T-helper 1 cell treated with Interleukin-12 subunit alpha and Interleukin-12 subunit beta and Interleukin-4 antibody, amounts not matched to agents 30 ng/mL and 1 ng/mL, for 36 hours (primary cell): ENCODE measurements around the gene TAC3. TPM values are rescaled to one million over a fixed set of nuclear protein-coding genes. Genes with fewer than 3 reads are reported as not detected.

Experiments used
- intact Hi-C: fragments of 100-400 bp; cut with micrococcal nuclease; formaldehyde crosslinking; loops from one replicate; pipeline ENCODE4 v1.15.1; 2024
- total RNA-seq: library from RNA; stranded (reverse); gene quantifications from 2 replicates; pipeline ENCODE4 v1.2.3, GENCODE V29; 2022

TAC3 gene
- total RNA-seq, 1 donor from 2014 or later = 0.39 TPM

- intact Hi-C loops = no loop called here
These were observed 9.4 kb downstream of the TAC3 start for GRCh38 chr12:57006809-57007475.

GRCh38 chr12:57005980-57006808 lies 10.1 kb downstream of the TAC3 start, which contains the start of gene ZBTB39:
TSS of gene ZBTB39 (minus strand) at chr12:57006546. CDS start at chr12:57004917, 1,629 bp downstream.
- intact Hi-C loops = loop anchor here (1.0 kb wide), 1 partner anchor 249 kb away; no protein-coding TSS in a partner anchor

- intact Hi-C loops = loop anchor here (1.0 to 5.0 kb wide), 2 partner anchors 167 to 247 kb away; no protein-coding TSS in a partner anchor
These were observed 11.7 kb downstream of the TAC3 start for GRCh38 chr12:57004651-57005050.

GRCh38 chr12:57003395-57003794 lies 12.9 kb downstream of the TAC3 start:
- intact Hi-C loops = loop anchor here (5.0 kb wide), 1 partner anchor 166 kb away; no protein-coding TSS in a partner anchor

- intact Hi-C loops = loop anchor here (1.0 to 5.0 kb wide), 4 partner anchors 164 to 489 kb away; no protein-coding TSS in a partner anchor
These were observed 14.9 kb downstream of the TAC3 start for GRCh38 chr12:57001448-57001906.

GRCh38 chr12:57000393-57000792 lies 15.9 kb downstream of the TAC3 start:
- intact Hi-C loops = loop anchor here (2.0 to 5.0 kb wide), 2 partner anchors 163 to 488 kb away; no protein-coding TSS in a partner anchor

- intact Hi-C loops = loop anchor here (1.0 kb wide), 2 partner anchors 12 to 311 kb away; partner anchors contain the start of gene PTGES3
These were observed 16.9 kb downstream of the TAC3 start for GRCh38 chr12:56999456-56999855.

- intact Hi-C loops = loop anchor here (1.0 kb wide), 2 partner anchors 12 to 311 kb away; partner anchors contain the start of gene PTGES3
These were observed 17.3 kb downstream of the TAC3 start for GRCh38 chr12:56998981-56999380.

GRCh38 chr12:56998316-56998715 lies 18.0 kb downstream of the TAC3 start:
- intact Hi-C loops = no loop called here

- intact Hi-C loops = no loop called here
These were observed 19.4 kb downstream of the TAC3 start for GRCh38 chr12:56996793-56997545.

- intact Hi-C loops = no loop called here
These were observed 20.3 kb downstream of the TAC3 start for GRCh38 chr12:56995930-56996496.

GRCh38 chr12:56995201-56995929 lies 21.0 kb downstream of the TAC3 start:
- intact Hi-C loops = no loop called here

GRCh38 chr12:56994231-56994746 lies 22.0 kb downstream of the TAC3 start:
- intact Hi-C loops = no loop called here

GRCh38 chr12:56993346-56993745 lies 23.0 kb downstream of the TAC3 start:
- intact Hi-C loops = no loop called here

- intact Hi-C loops = no loop called here
These were observed 24.7 kb downstream of the TAC3 start for GRCh38 chr12:56991319-56992246.

GRCh38 chr12:56990648-56991318 lies 25.5 kb downstream of the TAC3 start:
- intact Hi-C loops = no loop called here

- intact Hi-C loops = no loop called here
These were observed 26.3 kb downstream of the TAC3 start for GRCh38 chr12:56989861-56990610.
